Activated T-cell treated with anti-CD3 and anti-CD28 coated beads for 24 hours (primary cell): ENCODE measurements around the gene ADAM11.
"Not testable (repeated sequence)": the region's sequence is repeated elsewhere in the genome, so short reads cannot be mapped to it uniquely, and the experiment has no call there.

ENCODE experiments used
- DNase-seq: peaks from one replicate; pipeline ENCODE4 v3.0.0-alpha.2; 2020; ENCODE audit warnings: low read depth

The ADAM11 gene, protein sequence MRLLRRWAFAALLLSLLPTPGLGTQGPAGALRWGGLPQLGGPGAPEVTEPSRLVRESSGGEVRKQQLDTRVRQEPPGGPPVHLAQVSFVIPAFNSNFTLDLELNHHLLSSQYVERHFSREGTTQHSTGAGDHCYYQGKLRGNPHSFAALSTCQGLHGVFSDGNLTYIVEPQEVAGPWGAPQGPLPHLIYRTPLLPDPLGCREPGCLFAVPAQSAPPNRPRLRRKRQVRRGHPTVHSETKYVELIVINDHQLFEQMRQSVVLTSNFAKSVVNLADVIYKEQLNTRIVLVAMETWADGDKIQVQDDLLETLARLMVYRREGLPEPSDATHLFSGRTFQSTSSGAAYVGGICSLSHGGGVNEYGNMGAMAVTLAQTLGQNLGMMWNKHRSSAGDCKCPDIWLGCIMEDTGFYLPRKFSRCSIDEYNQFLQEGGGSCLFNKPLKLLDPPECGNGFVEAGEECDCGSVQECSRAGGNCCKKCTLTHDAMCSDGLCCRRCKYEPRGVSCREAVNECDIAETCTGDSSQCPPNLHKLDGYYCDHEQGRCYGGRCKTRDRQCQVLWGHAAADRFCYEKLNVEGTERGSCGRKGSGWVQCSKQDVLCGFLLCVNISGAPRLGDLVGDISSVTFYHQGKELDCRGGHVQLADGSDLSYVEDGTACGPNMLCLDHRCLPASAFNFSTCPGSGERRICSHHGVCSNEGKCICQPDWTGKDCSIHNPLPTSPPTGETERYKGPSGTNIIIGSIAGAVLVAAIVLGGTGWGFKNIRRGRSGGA

DNA sequence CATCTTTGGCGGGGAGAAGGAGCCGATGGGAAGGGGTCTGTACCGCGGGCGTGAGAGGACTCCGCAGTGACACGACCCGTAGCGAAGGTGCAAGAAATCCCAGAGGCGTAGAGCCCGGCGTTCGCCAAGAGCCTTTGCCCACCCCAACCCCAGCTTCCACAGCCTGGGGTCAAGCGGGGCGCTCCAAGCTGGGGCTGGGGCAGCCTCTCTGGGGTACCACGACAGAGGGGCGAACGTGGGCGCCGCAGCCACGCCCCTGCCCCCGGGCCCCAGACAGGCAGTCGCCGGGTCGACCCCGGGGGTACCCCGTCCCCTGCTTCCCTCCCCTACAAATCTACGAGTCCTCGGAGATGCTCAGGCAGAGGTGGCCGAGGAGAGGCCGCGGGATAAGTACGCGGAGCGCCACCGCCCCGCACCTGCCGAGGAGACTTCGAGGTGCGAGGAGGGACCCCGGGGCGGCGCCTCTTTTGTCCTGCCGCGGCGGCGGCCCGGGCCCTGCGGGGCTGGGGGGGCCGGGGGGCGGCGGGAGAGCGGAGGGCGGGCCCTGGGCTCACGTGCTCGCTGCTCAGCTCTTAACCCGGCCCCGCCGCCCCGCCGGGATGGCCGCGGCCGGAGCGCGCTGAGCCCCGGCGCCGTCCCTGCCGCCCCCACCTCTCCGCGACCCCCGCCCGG lies at the start of gene ADAM11:
Gene ADAM11, plus strand, starts transcription at position 575 of the 672 bp plus-strand sequence. CDS start 212 bp downstream, outside the sequence.
- no peak for DNase-seq

DNA sequence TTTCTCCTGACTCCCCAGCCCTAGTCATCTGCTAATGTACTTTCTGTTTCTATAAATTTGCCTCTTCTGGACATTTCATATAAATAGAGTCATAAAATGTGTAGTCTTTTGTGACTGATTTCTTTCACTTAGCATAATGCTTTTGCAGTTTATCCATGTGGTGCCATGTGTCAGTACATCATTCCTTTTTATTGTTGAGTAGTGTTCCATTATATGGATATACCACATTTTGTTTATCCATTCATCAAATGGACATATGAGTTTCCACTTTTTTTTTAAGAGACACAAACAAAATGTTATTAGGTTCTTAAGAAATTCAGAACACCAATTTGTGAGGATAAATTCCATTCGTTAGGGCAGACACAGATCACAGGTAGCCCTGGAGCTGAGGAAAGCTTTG lies 39.3 kb upstream of the ADAM11 start:
- DNase-seq, result no peak

DNA sequence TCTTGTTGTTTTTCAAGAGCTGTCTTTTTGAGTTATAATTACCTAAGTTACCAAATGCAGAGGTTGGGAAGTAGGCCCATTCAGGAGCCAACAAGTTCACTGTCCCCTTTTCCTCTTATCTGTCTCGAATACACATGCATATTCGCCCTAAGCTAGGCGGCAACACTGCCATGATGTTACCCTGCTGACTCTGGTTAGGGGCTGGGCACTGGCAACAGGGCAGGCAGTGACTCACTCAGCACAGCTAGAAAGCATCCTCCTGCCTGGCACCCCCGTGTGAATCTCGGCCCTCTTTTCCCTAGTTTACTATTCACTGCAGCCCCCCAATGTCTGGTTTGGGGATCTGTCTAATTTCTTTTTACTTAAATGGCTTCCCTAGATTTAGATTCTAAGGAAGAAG lies 36.5 kb upstream of the ADAM11 start:
- DNase-seq, result no peak

DNA sequence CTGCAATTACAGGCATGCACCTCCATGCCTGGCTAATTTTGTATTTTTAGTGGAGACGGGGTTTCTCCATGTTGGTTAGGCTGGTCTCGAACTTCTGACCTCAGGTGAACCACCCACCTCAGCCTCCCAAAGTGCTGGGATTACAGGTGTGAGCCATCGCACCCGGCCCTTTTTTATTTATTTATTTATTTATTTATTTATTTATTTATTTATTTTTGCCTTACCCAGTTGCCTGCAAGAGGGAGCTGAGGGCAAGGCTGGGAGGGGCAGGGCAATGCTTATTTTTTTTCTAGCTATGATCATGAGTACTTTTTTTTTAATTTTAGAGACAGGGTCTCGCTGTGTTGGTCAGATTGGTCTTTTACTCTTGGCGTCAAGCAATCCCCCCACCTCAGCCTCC lies 32.7 kb upstream of the ADAM11 start:
- not testable (repeated sequence) for DNase-seq

DNA sequence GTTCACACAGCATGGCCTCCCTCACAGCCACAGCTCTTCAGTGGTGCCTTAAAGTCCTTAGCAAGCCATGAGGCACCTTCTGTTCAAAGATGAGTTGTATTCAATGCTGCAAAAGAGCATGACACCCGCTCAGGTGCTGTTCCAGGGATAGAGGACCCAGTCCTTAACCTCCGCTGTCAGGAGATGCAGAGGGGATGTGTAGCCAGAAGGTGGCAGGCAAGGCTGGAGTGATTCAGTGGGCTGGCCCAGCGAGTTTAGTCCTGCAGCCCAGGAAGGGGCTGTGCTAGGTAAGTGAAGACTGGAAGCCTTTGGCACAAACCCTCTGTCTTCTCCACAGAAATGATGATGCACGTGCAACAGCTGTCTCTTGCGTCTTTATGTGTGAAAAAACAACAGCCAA lies 25.0 kb upstream of the ADAM11 start:
- DNase-seq, result no peak

DNA sequence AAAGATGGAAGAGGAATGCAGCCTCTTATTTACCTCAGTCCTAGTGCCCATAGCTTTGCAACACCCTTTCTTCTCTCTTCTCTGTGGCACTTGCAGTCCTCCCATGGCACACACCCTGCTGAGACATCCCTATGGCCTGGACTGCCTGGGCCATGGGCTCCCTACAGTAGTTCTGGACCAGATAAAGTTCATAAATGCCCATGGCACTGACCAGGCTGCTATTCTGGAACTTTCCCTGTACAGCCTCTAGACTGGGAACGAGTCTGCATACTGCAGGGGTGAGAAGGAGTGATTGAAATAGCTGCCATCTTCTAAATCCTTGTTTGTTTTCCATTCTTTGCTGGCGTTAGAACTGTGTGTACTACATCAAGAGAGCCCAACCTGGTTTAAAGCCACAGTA lies 24.5 kb upstream of the ADAM11 start:
- no peak for DNase-seq

DNA sequence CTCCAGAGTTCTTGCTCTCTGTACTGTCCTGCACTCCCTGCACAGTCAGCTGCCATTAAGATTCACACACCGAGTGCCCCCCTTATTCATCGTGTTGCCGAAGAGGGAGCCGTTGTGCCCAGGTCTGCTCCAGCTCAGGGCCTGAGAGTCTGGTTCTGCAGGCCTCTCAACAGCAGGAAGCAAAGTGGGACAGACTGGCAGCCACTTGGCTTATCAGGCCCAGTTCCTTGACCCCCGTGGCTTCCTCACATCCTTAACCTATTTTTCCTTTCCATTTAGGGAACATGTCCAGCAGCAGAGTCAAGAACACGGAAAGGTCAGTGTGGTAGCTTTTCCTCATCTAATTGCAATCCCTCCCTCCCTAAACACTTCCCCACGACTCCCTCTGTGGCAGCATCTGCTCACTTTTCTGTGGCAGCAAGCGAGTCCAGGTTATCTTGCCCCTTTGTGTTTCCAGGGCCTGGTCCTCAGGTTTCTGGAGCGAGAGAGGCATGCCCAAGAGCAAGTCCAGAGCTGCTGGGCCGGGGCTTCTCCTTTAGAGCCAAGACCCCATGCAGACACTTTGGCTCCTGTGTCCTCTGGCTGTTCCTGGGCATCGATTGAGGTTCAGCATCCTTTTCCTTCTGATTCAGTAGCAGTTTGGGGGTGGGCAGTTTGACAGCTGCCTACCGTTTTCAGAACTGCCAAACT lies 22.1 kb upstream of the ADAM11 start:
- DNase-seq, result no peak

DNA sequence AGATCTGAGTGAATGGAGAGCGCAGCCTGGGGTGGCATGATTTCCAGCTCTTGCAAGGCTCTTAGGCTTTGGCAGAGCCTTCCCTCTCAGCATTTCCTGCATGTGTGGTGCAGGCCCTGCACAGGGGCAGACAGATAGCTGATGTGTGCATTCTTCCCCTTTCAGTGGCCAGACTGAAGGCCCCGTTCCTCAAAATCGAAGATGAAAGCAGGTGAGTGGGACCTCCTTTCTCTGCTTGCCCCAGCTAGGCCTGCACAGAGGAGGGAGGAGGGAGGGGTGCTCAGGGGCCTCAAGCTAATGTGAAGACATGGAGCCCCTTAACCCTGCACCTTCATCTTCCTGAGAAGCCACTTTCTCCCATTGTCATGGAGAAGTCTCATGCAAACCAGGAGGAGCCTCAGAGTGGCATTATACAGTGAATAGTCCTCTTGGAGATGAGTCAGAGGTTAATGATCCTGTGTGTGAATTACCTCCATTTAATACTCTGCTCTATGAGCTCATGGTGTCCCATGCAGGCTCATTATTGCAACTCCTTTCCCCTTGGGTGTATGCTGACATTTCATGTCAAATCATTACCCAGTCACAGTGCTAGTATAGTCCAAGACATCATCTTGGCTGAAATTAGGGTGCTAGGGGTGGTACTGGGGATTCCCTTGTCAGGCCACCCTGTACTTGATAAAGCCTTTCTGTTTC lies 20.4 kb upstream of the ADAM11 start:
- no peak for DNase-seq

DNA sequence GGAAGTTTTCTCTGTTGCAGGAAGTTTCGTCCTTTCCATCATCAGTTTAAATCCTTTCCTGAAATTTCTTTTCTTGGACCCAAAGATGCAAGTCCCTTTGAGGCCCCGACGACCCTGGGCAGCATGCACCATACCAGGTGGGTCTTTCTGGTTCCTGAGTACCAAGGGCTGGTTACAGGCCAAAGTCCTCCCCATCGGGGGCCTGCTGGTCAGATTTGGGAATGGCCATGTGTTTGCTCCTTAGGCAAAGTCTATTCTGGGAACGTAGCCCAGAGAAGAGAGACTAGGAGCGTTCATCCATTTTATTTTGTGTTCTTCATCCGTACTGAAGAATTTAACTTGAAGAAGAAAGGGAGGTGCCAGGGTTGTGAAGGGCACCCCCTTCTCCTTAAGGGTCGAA lies 17.5 kb upstream of the ADAM11 start:
- DNase-seq, result no peak

DNA sequence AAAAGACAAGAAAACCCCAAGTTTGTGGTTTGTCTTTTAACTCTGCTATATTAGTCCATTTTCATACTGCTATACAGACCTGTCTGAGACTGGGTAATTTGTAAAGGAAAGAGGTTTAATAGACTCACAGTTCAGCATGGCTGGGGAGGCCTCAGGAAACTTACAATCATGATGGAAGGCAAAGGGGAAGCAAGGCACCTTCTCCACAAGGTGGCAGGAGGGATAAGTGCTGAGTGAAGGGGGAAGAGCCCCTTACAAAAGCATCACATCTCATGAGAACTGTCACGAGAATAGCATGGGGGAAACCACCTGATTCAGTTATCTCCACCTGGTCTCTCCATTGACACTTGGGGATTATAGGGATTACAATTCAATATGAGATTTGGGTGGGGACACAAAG lies 13.5 kb upstream of the ADAM11 start:
- no peak for DNase-seq

DNA sequence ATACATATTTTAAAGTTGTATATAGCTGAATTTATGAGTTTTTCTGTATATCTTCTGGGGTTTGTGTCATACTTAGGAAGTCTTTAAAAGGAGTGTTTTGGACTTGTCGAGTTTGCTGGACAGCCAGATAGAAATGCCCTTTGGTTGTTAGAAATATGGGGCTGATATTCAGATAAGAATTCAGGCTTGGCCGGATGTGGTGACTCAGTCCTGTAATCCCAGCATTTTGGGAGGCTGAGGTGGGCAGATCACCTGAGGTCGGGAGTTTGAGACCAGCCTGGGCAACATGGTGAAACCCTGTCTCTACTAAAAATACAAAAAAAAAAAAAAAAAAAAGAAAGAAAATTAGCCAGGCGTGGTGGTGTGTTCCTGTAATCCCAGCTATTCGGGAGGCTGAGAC lies 13.1 kb upstream of the ADAM11 start:
- DNase-seq, result not testable (repeated sequence)

DNA sequence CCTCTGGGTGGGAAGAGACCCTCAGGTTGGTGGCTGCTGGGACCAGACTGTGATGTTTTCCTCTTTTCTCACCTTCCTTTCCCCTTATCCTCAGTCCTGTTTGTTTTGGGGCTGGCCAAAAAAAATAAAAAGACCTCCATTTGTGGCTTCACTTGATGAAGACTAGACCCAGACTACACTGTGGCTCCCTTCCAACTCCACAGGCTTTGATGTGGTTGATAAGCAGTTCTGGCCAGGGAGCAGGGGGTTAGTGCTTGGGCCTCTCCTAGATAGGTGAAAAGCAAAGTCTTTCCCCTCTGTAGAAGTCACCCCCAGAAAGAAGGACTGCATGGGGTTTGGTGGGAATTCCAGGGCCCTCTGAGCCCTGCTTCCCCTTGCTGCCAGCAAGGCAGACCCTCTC lies 11.2 kb upstream of the ADAM11 start:
- DNase-seq, result no peak

DNA sequence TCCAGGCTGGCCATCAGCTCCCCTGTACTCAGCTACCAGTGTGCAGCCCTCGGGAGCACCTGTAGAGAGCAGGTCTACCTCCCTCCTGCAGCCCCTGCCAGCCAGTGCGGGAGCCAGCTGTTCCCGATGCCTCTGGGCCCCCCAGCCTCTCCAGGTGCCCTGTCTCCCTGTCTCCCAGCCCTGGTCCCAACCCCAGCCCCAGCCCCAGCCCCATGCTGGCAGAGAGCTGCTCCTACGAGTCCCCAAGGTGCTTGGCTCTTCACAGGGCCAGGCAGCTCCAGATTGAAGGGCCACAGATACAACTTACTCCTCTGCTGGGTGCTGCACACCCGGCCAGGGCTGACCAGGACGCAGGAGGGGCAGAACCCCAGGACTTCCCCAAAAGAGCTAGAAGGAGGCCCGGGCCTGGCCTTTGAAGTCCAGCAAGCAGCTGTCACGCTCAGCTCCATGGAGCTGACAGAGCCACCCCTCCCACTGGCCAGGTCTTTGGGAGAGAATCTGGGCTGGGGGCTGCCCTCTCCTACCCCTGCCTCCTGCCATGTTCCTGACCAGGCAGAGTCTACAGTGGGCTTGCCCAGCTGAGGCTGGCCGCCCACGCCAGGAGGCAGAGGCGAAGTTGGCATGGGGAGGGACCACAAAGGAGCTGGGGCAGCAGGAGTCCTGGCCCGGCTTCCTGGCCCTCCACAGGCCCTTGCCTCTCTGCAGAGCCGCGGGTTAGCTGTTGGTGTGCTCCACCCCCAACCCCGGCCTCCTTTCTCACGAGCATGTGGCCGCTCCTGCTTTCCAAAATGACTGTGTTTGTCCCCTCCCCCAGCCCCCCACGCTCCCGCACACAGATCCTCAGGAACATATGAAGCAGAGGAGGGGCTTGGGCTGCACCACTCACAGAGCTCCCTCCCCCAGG lies 9.5 kb upstream of the ADAM11 start:
- DNase-seq, result no peak

DNA sequence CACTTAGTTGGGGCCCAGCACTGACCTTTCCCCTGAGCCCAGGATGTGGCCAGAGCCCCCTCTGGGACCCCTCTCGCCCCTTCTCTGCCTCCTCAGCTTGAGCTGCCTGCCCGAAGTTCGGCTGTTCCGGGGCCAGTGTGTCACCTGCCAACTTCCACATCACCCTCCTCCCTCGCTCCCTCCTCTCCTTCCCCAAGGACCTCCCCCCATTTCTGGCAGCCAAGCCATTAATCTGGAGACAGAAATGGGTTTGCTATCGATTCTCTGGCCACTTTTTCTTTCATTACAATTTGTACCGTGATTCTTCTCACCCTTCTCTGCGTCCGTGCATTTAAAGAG lies 8.8 kb upstream of the ADAM11 start:
- no peak for DNase-seq

DNA sequence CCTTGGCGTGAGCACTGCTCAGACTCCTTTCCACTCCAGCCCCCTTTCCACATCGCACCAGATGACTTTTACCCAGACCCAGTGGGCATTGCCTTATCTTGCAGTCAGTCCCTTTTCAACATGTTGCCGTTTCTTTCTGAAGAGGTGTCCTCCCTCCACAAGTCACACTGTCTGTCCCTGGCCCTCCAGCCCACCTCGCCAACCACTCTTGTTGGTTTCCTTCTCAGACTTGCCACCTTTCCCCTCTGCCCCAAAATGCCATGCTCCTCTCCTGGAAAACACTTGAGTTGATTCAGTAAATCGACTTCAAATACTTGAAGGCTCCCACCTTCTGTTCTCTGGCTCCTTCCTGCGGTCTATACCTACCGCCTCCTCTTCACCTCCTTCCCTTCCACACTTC lies 7.5 kb upstream of the ADAM11 start:
- DNase-seq, result no peak

DNA sequence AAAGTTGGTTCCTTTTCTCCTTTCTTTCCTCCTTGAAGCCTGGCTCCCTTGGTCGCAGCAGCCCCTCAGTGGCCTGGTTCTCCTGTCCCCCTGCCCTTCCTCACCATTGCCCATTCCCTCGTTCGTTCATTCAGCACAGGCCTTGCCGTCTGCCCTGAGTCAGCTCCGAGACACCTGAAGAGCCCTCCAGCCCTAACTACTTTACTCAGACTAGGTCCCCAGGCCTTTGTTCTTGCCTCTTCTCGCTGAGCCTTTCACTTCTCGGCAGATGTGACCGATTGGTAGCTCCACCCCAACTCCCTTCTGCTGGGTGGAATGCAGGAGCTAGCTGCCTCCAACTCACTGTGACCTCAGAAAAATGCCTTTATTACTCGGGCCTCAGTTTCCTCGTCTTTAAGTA lies 7.0 kb upstream of the ADAM11 start:
- DNase-seq, result no peak

DNA sequence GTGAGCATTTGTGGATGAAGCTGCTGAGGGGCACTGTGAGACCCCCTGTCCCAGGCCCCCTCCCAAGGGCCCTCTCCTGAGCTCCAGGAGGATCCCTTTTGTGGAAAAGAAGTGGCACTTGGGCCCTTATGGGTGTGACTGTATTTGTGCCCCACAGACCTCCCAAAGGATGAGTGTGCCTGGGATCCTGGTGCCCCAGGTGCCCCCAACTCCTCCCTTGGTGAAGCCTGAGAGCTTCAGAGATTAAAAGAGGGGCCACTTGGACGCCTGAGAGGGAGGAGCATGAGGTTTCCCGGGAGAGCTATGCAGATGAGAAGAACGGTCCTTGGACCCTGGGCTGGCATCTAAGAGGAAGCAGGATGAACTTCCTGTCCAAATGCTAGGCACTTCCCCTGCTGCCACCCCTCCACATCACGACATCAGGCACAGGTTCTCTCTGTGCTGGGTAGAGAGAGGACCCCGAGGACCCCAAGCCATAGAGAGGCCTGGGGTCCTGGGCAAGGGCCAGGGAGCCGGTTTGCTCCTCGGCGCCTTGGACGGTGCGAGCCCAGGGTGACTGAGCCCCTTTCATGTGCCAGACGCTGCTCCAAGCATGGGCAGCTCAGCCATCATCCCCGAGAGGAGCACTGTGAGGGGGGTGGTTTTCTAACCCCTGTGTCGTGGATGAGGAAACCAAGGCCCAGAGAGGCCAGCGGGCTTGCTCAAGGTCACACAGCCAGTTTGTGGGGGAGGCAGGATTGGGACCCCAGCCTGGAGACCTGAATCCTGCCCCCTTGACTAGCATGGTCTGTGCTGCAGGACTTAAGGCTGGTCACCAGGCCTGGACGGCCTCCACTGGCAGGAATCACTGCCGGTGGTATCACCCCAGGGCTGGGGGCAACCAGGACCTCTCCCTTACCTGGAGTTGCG lies 5.6 kb upstream of the ADAM11 start:
- no peak for DNase-seq

DNA sequence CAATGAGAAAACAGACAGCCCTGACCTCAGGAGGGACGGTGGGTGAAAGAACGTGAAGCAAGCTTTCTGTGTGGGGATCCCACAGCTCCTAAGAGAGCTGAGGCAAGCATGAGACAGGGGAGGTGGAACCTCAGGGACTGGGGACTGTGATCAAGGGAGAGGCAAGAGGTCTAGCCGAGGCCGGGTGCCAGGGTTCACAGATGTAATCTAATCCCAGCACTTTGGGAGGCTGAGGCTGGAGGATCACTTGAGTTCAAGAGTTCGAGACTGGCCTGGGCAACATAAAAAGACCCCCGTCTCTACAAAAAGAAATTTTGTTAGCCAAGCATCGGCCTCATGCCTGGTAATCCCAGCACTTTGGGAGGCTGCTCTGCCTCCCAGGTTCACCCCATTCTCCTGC lies 4.5 kb upstream of the ADAM11 start:
- no peak for DNase-seq

DNA sequence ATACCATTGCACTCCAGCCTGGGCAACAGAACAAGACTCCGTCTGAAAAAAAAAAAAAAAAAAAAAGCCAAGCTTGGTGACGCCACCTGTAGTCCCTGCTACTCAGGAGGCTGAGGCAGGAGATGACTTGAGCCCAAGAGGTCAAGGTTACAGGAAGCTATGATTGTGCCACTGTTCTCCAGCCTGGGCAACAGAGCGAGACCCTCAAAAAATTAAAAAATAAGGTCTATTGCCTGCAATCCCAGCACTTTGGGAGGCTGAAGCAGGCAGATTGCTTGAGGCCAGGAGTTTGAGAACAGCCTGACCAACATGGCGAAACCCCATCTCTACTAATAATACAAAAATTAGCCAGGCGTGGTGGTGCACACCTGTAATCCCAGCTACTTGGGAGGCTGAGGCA lies 3.6 kb upstream of the ADAM11 start:
- DNase-seq, result not testable (repeated sequence)
